Smooth muscle cell (in vitro differentiated cells): ENCODE measurements around the gene RBFOX2. TPM values are rescaled to one million over a fixed set of nuclear protein-coding genes. Genes with fewer than 3 reads are reported as not detected.

ENCODE experiments used
- DNase-seq: peaks from one replicate; lab custom pipeline; 2025; ENCODE audit not compliant: unreplicated experiment; lab: John Stamatoyannopoulos, UW
- H2AFZ ChIP-seq: fragments of 200-600 bp; sonication (generic); 2 replicates; pipeline ENCODE4 v1.6.0; 2016; ENCODE audit warnings: antibody characterized with exemption, low read depth, mild to moderate bottlenecking
- H3F3A ChIP-seq: fragments of 200-600 bp; sonication (generic); 2 replicates; pipeline ENCODE4 v1.6.0; 2017; ENCODE audit warnings: antibody characterized with exemption, low read depth
- H3K27ac ChIP-seq: fragments of 200-600 bp; sonication (generic); 2 replicates; pipeline ENCODE4 v1.5.1; 2016; ENCODE audit warnings: low read depth, mild to moderate bottlenecking
- H3K27me3 ChIP-seq: fragments of 200-600 bp; sonication (generic); 2 replicates; pipeline ENCODE4 v1.6.1; 2016; ENCODE audit warnings: low read depth, mild to moderate bottlenecking
- H3K36me3 ChIP-seq: fragments of 200-600 bp; sonication (generic); 2 replicates; pipeline ENCODE4 v1.5.1; 2016; ENCODE audit warnings: low read depth
- H3K4me1 ChIP-seq: fragments of 200-600 bp; sonication (generic); 2 replicates; pipeline ENCODE4 v1.5.1; 2016; ENCODE audit warnings: low read depth
- H3K4me2 ChIP-seq: fragments of 200-600 bp; sonication (generic); 2 replicates; pipeline ENCODE4 v1.6.0; 2016; ENCODE audit warnings: mild to moderate bottlenecking
- H3K4me3 ChIP-seq: fragments of 200-600 bp; sonication (generic); 2 replicates; pipeline ENCODE4 v1.5.1; 2016; ENCODE audit warnings: mild to moderate bottlenecking
- H3K79me2 ChIP-seq: fragments of 200-600 bp; sonication (generic); 2 replicates; pipeline ENCODE4 v1.6.0; 2016; ENCODE audit warnings: low read depth, mild to moderate bottlenecking
- H3K9ac ChIP-seq: fragments of 200-600 bp; sonication (generic); 2 replicates; pipeline ENCODE4 v1.6.0; 2016; ENCODE audit warnings: low read depth
- H3K9me3 ChIP-seq: fragments of 200-600 bp; sonication (generic); replicated peaks from 2 replicates; pipeline ENCODE4 v1.5.1; 2016; ENCODE audit warnings: low read depth
- H4K20me1 ChIP-seq: fragments of 200-600 bp; sonication (generic); 2 replicates; pipeline ENCODE4 v1.6.0; 2016; ENCODE audit warnings: low read depth
- WGBS: methylation state at CpG from one replicate; pipeline ENCODE4 v1.1.7; 2016; ENCODE audit warnings: low lambda C conversion rate; 5-methylcytosine and 5-hydroxymethylcytosine counted together
- polyA plus RNA-seq: library from polyadenylated mRNA; unstranded; fragments of >200 nt; fragmentation: Nextera tagmentation; extraction: Ambion mirVana; gene quantifications from 2 replicates; pipeline ENCODE4 v1.2.1, GENCODE V29; 2016
- total RNA-seq: library from RNA; depleted of rRNA; stranded (reverse); fragments of >200 nt; gene quantifications from 2 replicates; pipeline ENCODE4 v1.2.3, GENCODE V29; 2014
- TF ChIP-seq, protein P1 (sequence below): fragments of 200-600 bp; sonication (generic); IDR thresholded peaks from 2 replicates; pipeline ENCODE4 v1.5.1; 2017; ENCODE audit warnings: borderline replicate concordance, mild to moderate bottlenecking, antibody characterized with exemption; ENCODE audit not compliant: insufficient read depth, poor library complexity, severe bottlenecking

The RBFOX2 gene
- total and polyA plus RNA-seq, 2 experiments from 2014 or later, result 128 to 144 TPM

DNA sequence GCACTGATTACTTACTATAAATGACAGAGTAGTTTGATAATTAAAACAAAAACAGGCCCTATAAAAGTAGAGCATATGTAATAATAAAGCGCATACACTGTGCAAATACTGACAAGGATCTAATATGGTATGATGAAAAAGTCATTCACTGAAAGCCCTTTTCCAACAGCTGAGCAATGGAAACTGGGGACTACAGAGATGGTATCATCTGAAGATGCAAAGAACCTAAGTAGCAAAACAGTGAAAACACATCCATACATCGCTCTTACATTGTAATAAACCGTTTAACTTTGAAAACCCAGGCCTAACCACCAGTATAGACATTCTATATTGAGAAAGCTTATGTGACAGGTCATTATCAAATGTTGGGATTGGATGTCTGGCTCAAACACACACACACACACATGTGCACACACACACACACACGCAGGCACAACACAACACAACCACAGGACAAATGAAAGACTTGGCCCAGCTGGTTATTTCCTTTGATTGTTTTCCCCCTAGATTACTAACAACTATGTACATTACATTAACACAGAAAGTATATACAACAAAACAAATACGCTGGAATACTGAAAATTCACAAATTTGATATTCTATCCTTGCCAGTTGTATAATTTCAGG, 191.4 kb downstream of the RBFOX2 start:
- Histone ChIP-seq H3K9me3 (no peaks in the 10 kb centered on the region), H3F3A (peaks cover 14% of the 10 kb centered on the region), H3K36me3 (no peaks in the 10 kb centered on the region), H3K4me2 (peak overlapping the region; percentile 85), H3K79me2 (peaks cover 79% of the 10 kb centered on the region), H3K9ac (no peak overlapping the region), H3K4me3 (peak overlapping the region; percentile 64), H3K27ac (peak overlapping the region; percentile 91), H2AFZ (no peak overlapping the region), H3K27me3 (no peaks in the 10 kb centered on the region), H3K4me1 (peaks cover 55% of the 10 kb centered on the region), H4K20me1 (peaks cover 70% of the 10 kb centered on the region)
- 86% methylated on average over 5 of the region's 5 CpGs for WGBS
- TF ChIP-seq, protein P1, sequence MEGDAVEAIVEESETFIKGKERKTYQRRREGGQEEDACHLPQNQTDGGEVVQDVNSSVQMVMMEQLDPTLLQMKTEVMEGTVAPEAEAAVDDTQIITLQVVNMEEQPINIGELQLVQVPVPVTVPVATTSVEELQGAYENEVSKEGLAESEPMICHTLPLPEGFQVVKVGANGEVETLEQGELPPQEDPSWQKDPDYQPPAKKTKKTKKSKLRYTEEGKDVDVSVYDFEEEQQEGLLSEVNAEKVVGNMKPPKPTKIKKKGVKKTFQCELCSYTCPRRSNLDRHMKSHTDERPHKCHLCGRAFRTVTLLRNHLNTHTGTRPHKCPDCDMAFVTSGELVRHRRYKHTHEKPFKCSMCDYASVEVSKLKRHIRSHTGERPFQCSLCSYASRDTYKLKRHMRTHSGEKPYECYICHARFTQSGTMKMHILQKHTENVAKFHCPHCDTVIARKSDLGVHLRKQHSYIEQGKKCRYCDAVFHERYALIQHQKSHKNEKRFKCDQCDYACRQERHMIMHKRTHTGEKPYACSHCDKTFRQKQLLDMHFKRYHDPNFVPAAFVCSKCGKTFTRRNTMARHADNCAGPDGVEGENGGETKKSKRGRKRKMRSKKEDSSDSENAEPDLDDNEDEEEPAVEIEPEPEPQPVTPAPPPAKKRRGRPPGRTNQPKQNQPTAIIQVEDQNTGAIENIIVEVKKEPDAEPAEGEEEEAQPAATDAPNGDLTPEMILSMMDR, result no peak
- no peak for DNase-seq

DNA sequence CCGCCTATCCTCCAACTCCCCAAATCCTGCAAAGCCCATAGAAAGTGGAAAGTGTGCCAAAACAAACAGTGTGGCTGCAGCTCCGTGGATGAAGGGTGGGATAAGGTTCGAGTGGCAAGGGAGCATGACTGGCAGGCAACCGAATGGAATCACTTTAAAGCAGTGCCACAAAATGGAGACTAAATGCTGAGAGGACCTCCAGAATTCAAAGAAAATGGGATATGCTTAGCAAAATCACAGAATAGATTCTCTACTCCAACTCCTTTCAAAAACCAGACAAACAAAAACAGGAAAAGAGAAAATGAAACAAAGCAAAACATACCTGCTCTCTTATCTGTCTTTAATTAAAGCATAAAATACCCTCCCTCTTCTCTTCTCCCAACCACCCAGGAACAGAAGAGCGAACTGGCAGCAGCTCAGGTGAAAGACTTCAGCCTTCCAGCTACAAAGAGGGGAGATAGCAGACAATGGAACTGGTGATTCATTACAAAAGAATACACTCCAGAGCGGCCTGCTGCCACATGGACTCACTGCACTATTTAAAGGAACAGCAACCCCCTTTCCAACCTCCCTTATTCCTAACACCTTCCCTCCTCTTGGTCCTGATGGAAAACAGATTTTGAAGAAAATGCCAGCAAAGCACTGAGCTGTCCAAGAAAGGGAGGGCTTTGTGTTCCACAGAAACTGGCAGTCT, 192.5 kb downstream of the RBFOX2 start:
- H3K4me2 ChIP-seq, result peak overlapping the region; percentile 85
- H3K79me2 ChIP-seq, result peaks cover 79% of the 10 kb centered on the region
- peak overlapping the region; percentile 78 for H3K9ac ChIP-seq
- H2AFZ ChIP-seq, result no peak overlapping the region
- no peaks in the 10 kb centered on the region for H3K9me3 ChIP-seq
- peaks cover 54% of the 10 kb centered on the region for H3K4me1 ChIP-seq
- peaks cover 14% of the 10 kb centered on the region for H3F3A ChIP-seq
- peak overlapping the region; percentile 91 for H3K27ac ChIP-seq
- H3K36me3 ChIP-seq, result no peaks in the 10 kb centered on the region
- DNase-seq, result no peak
- TF ChIP-seq, protein P1, result no peak
- 6% methylated on average over 6 of the region's 6 CpGs for WGBS
- peaks cover 78% of the 10 kb centered on the region for H4K20me1 ChIP-seq
- peak overlapping the region; percentile 64 for H3K4me3 ChIP-seq
- H3K27me3 ChIP-seq, result no peaks in the 10 kb centered on the region

DNA sequence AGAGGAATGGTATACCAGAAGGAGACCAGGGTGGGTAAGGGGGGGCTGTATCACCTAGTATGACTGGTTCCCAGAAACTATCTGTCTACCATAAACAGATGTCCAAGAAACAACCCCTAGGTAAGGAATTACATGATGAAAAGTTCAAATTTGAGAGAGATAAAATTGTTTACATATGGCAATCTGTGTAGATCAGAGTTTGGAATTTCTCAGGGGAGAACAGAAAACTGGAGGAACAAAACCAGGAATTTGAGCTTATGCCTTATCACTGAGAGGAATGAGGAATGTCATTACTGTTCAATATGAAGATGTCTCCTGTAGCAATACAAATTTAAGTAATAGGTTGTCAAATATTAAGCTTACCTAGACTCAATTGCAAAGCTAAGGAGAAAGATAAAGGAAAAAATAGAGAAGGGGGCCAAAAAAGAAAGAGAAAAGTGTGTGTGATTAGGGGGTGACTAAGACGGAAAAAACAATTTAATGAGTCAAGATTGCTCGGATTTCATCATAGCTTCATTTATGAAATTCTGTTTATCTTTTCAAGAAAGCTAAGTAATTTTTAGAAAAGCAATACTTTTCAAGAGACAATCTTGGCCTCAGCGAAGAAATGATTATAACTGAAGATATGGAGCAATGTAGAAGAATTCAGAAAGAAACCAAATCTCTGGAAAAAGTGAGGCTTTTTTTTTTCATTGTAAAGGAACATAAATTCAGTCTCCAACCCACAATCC, 193.2 kb downstream of the RBFOX2 start:
- Histone ChIP-seq H4K20me1 (peaks cover 81% of the 10 kb centered on the region), H3K9ac (peak overlapping the region; percentile 78), H3F3A (peaks cover 11% of the 10 kb centered on the region), H3K27me3 (no peaks in the 10 kb centered on the region), H3K9me3 (no peaks in the 10 kb centered on the region), H3K4me3 (peak overlapping the region; percentile 64), H3K27ac (peak overlapping the region; percentile 91), H3K4me1 (peaks cover 48% of the 10 kb centered on the region), H3K36me3 (no peaks in the 10 kb centered on the region), H3K79me2 (peaks cover 83% of the 10 kb centered on the region), H2AFZ (no peak overlapping the region), H3K4me2 (peak overlapping the region; percentile 85)
- TF ChIP-seq, protein P1, result no peak
- WGBS, result 7% methylated on average over 3 of the region's 3 CpGs
- no peak for DNase-seq
